IPS-NIHi11 (cell line): ENCODE data around the gene NR1D1.

ENCODE experiments used
- DNase-seq: peaks from one replicate; pipeline ENCODE4 v3.0.0; 2012; ENCODE audit warnings: mixed read lengths, low spot score

NR1D1 gene

DNA sequence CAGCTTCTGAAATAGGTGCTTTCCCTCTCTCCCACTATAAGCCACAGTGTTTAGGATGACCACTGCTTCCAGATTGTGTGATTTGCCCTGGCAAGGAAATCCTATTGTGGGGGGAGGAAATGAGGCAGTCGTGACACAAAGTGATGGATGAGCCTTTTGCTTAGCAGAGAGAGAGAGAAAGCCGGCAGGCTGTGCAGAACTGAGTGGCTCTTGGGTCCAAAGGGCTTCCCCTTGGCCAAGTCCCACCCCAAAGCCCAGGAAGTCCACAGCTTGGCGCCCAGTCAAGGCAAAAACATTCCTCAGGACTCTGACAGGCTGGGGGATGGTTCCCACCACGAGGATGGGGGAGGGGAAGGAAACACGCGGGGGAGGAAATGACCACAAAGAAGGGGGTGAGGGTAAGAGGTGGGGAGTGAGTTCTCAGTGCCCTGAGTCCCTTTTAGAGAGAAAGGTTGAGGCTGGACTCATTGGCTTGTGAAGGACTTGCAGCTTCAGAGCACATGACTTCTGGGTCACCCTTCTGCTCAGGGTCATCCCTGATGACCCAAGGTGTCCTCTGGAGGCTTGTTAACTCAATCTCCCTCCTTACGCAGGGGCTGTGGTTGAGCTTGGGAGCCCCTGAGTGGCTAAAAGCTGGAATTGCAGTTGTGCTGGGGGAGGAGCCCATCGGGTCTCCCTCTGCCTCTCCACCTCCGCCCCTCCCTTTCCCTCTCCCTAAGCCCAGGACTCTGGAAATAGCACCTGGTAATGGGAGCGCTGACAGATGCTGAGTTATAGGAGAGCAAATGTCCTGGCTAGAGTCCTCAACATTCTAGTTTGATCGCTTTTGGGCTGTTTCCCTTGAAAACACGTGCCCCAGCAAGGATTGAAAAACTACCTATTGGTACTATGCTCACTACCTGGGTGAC, 11.1 kb upstream of the NR1D1 start:
- DNase-seq: peak; percentile 87

DNA sequence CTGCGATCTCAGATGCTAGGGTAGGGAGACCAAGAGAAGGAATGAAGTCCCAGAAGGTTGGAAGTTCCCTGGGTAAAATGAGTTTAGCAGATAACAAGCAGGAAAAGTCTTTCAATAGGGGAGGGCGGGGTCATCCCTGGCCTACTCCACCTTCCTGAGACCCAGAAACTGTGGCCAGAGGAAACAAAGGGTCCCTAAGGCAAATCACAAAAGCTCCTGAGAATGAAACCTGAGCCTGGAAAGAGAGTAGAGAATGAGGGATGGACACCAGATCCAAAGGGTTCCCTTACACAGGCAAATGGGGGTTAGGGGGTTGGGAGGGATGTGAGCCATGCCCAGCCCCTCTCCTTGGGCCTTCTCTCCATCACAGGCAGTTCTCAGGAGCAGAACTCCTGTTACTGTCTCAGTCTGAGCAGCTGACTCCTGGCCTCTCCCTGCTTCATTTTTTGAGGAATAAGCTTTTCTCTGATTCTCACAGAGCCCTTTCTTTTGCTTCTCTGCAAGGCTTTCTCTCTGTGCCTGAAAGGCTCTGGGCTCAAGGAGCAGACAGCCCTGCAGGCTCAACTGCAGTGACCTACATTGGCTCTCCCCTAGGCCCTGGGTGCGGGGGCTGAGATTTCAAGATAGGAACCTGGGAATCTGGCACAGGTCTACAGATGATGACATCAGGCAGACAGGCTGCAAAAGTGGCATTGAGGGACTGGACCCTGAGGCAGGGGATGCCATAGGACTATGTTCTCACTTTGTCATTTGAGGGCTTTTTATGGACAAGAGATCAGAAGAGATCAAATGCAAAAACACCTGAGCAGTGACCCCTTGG, 9.8 kb upstream of the NR1D1 start:
- DNase-seq: no peak

DNA sequence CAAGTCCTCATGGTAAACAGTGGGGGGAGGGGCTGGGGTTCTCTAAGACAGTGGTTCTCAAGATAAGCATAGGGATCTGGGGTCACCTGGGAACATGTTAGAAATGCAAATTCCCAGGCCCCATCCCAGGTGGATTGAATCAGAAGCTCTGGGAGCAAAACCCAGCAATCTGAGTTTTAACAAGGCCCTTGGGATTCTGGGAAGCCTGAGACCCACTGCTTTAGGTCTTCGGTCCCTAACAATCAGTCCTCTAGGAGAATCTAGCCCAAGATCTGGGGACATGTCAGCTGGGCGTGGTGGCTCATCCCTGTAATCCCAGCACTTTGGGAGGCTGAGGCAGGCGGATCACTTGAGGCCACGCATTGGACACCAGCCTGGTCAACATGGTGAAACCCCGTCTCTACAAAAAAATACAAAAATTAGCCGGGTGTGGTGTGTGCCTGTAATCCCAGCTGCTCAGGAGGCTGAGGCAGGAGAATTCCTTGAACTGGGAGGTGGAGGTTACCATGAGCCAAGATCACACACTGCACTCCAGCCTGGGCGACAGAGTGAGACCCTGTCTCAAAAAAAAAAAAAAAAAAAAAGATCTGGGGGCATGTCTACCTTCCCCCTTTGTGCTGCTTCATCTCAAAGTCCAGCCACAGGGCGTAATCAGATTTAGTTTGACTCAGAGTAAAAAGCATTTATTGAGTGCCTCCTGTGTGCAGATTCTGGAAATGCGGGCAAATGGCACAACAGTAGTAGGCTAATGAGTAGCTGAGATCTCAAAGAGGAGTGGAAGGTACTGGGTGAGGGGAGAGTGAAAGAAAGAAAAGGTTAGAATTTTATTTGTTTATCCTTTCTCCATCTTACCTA, 8.8 kb upstream of the NR1D1 start:
- no peak for DNase-seq

DNA sequence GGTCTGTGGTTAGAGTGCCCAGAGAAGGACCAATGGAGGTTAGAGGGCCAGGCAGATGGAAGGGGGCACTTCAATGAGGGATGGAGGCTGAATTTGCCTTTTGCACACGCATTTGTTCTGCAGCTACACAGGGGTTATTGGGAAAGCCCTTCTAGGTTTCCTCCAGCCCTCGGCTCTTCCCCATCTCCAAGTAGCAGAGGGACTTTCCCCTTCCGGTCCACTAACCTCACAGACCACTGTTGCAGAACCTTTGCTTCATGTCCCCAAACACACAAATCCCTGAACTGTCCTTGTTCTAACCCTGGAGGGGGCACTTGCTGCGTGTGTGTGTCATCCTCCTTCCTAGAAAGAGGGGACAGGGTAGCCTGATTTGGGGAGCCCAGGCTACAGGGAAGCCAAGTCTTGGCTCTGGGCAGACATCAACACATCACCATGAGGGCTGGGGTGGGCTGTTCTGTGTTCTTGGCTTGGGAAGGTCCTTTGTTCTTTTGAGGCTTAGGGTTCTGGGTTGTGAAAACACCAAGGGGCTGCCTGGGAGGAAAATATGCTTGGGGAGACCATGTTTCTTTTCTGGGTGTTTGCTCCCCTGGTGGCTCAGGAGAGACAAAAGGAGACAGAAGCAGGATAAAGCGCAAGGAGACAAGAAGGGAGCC, 7.3 kb upstream of the NR1D1 start:
- DNase-seq: no peak

DNA sequence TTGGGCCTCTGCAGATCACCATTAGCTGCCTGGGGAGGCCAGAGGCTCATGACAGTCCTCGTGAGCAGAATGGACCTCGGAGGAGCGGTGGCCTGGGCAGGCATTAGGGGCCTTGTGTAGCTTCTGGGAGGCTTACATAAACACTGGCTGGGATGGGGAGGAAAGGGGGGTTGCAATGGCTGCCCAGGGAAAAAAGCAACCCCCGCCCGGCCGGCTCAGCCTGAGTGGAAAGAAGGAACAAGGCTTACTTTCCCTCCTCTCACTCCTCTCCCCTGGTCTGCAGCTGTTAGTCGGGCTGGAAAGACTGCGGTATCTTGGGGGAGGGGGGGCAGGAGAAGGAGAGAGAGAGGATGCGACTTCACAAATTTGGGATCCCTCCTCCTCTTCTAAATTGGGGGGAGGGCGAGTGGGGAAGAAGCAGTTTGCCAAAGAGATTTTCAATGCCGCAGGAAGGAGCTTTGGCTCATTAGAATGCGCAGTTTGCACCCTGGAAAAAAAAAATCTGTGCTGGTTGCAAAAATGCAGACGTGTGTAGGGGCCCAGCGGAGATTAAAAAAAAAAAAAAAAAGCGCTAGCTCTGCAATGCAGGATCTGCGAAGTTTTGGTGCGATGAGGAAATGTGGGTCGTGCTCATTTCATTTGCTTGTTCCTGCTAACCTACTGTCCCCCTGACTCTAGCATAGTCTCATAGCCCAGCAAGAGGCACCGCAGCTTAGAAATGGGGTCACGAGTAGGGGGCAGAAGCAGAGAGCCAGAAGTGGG, 6.6 kb upstream of the NR1D1 start:
- no peak for DNase-seq

DNA sequence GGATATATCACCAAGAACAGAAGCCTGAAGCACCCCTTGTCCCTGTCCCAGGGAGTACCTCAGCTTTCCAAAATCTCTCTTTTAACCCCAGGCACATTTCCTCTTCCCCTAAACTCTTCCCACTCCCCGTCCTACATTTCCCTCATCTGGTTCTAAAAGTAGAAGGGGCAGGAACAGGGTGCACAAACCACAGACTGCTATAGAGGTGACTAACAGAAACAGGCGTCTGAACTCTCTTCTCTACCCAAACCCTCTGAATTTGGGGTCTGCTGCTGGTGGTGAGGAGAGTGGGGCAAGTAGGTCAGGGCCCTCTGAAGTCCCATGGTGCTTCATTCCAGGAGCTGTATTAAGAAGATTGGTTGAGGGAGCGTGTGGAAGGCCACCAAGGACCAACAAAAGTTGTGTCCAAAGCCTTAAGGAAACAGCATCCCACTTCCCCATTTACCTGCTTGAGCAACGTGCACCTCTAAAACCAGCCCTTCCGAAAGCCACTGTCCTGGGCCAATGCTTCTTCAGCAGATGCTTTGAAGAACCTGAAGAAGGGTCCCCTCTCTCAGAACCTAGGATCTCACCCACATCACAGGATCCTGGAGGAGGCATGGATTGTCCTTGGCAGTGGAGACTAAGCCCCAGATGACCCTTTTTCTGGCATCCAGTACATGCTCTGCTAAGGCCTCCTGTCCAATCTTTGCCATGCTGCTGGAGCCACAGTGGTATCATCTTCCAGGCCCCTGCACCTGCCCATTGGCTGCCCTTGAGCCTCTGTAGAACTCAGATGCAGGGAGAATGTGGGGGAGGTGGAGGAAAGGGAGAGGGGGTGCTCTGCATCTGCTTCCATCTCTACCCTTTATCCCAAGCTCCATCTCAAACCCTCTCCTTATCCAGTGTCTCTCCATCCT, 5.7 kb upstream of the NR1D1 start:
- DNase-seq: no peak

DNA sequence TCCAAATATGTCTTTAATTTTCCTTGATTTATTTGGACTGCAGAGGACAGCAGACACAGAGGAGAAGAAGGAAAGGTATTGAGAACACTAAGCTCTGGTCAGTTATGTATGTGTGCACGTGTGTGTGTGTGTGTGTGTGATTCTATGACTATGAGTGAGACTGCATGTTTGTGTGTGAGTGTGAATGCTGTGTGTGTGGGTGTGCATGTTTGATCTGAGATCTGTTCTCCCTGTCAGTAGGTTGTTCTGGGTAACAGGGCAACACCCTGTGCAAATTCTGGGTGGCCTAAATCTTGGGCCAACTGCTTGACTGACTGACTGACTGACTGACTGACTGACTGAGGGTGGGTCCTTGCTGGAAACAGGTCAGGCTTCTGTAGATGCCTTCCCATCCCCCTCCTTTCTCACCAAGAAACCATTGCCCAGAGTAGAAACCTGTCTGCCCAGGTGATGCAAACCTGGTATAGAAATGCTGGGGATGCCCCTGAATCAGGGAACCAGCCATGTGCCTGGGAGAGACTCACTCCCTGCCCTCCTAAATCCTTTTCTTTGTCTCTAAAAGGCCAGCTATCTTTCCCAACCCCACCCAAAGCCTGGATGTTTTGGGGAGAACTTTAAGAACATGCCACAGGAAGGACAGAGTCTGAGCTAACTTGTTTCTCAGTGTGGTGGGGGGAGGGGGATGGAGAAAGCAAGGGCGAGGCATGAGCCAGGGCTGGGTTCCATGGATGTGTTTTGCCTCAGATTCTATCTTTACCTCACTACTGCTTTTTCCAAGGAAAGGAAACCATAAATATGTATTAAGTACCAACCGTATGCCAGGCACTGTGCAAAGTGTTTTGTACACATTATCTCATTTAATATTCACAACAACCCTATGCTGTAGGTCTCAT, 4.5 kb upstream of the NR1D1 start:
- DNase-seq: no peak

DNA sequence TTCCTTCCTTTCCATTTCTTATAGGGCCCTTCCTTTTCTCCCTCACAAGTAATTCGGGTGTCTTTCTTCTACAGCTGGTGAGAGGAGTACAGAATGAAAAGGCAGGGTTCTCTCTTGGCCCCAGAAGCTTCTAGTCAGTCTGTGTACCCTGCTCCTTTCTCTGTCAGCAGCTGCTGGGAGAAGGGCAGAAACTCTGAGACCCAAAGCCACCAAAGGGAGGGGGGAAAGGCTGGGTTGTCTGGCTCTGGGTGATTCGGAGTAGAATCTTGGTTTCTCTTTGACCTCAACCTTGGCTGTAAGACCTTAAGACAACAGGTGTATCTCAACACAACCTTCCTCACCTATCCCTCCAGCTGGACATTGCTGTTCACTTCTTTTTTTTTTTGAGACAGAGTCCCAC, 3.3 kb upstream of the NR1D1 start:
- DNase-seq: no peak

DNA sequence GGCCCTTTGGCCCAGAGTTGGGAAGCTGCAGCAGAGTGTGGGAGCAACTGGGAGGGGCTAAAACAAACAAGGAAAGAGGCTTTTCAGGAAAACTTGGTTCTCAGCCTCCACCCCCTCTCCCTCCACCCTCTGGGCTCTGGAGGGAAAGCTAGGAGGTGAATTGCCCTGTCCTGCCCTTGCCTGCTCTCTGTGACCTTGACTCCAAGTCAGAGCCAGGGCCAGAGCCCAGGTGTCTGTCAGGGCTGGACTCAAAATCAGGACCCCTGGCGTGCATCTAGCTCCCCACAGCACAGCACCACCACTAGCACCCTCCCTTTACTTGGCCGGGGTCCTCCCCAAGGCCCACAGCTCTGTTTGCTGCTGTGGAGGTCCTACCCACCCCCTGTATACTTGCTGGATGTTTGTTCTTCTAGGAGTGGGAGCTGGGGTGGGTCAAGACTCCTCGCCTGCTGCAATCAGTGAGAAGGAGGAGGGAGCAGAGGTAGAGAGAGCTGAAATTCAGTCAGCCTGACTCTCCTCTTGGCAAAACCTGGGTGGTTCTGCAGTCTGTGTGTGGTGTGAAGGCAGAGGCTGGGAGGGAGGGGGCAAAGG, 2.8 kb upstream of the NR1D1 start:
- no peak for DNase-seq

DNA sequence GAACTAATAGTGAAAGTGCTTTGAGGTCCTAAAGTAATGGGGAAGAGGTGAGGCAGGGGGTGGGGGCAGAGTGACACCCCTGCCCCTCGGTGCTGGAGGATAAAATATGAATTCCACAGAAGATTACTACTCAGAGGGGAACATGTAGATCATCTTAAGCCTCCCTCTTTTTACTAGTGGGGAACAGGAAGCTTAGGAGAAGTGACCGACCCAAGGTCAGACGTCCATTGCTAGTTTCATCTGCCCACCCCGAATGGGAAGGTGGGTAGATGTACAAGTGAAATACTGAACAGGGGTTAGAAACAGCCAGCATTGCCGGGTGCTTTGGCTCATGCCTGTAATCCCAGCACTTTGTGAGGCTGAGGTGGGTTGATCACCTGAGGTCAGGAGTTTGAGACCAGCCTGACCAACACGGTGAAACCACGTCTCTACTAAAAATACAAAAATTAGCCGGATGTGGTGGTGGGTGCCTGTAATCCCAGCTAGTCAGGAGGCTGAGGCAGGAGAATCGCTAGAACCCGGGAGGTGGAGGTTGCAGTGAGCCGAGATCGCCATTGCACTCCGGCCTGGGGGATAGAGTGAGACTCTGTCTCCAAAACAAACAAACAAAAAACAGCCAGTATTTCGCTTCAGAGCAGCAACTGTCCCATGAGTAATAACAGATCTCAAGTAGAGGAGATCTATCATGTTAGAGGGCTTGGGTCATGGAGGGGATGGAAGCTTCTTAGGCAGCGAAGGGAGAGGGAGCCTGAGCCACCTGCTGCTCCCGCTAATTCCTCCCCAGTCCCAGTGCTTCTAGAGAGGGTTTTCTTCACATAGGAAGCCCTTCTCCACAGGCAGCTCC, 1.2 kb upstream of the NR1D1 start:
- DNase-seq: no peak

DNA sequence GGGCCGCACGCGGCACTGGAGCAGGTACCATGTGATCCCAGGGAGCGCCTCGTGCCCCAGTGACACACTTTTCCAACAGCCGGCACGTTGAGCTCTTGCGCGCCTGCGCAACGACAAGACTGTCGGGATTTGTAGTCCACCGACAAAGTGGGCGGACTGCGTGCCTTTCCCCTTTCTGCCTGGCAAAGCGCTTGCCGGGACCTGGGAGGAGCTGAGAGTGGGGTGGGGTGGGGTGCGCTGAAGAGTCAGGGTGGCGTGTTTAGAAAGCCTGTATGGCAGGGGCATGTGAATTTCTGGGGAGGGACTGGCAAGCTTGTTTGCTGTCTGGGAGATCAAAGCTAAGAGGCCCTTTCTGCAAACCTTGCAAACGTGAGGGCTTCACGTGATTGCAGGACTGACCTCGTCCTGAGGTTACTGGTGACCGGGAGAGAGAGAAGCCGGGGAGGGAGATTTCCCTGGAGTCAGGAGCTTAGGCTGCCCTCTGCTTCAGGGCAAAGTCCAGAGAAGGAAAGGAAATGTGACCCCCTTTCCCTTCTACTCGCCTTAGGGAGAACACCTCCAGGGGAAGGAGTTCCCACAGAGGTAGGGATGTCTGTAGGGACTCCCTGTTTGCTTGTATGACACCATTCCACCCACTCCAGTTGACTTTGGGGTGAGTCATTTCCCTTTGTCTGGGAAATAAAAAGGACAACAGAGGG, 429 bp upstream of the NR1D1 start:
- peak; percentile 94 for DNase-seq

DNA sequence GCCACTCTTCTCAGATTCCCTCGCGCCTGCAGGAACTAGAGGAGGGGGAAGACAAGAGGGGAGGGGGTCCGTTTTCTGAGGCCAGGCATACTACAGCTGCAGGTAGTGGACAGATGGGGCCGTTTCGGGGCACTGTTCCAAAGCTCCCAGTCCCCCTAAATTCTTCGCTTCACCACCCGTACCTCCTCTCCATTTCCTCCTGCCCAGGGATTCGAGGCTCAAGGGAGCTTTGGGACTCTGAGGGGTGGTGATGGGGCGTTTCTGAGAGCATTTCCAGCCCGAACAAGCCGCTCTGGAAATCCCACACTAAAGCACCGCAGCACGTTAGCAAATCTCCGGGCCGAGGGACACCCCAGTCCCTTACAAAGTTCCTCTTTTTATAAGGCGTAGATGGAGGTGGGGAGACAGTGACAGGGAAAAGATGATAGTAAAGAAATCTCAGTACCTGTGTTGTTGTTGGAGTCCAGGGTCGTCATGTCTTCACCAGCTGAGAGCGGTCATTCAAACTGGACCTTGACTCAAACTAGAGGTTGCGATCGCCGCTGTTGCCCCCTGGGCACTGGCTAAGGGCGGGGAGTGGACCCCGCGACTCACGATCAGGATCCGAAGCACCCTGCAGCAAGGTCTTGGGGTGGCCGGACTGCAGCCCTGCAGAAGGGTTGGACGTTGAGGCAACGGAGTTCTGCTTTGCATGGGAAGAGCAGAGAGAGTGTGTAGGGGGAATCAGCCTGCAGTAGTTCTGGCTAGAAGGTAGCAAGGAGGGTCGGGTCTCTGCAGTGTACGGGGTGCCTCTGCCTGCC, 570 bp downstream of the NR1D1 start:
- no peak for DNase-seq

DNA sequence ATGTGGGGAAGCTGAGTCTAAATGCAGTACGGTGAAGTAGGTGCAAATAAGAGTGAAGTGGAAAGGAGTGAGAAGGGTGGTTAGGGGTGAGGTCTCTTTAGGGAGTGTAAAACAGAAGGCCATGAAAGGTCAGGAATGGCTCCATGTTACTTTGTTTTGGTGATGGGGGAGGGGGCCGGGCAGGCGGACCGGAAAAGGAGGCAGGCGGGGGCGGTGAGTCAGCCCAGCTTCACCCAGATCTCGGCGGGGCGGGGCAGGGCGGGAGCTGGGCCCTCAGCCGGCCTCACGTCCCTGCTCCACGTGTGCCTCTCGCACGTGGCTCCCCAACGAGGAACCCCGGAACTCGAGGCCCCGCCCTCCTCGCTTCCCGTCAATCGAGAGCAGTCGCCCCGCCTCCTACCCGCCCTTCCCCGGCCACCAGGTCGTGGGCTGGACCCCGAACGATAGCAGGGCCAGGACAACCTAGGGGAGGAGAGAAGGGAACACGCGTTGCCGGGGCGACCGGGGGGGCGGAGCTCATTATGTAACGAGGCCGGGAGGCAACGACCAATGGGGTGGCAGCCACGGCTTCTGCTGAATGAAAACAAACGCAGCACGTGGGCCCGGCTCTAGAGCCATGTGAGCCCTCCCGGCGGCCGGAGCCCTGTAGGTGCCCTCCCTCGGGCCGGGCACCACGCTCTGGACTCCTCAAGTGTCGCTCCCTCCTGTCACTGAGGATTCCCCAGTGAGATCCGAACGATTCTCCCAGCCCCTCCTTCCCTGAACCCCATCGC, 1.4 kb downstream of the NR1D1 start:
- peak; percentile 94 for DNase-seq

DNA sequence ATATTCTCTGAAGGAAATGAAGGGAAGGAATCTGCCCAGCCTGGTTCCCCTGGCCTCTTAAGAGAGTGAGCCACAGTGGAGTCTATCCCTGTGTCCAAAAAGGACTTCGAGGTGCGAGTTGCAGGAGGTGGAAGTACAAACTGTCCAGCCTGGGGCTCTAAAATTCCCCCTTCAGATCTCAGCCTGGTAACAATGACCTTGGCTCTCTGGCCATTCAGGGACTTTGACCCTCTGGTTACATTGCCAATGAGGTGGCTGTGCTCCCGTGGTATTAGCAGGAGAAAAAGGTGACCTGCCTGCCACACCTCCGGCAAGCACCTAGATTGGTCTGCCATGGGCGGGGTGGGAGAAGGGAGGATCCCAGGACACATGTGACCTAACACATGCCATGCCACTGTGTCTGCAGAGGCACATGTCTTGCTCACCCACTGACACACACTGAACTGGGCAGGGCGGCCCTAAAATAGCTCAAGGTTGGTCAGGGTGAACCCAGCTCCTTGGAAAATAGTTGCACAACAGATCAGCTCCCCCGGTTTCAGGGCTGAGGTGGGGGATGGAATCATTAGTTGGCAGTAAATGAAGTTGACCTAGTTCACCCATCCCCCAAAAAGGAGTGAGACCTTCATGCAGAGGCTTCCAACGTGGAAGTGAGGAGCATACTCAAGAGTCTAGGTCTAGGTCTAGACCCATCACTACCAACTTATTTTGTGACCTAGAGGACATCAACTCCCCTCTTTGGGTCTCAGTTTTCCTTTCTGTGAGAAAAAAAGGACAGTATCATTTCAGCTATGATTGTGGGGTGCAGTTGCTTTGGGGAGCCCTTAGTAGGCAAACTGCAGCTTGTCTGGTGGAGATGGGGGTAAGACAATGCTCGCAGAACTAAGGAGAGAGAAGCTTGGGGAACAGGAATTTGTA, 2.2 kb downstream of the NR1D1 start:
- no peak for DNase-seq
